ENCODE measurements around the gene LMAN1L. TPM values are rescaled to one million over a fixed set of nuclear protein-coding genes. Genes with fewer than 3 reads are reported as not detected.

Gene LMAN1L
- total RNA-seq, 2 donors from 2014 or later, result not detected

GRCh38 chr15:74869372-74869725, 56.7 kb downstream of the LMAN1L start:
- peak overlapping the region in 1 of 2 donors; percentile 20 for H3K27ac ChIP-seq
- no peak for TF ChIP-seq CTCF (IDR thresholded peaks at IDR 0.05)
- DNase-seq (ENCODE audit: low spot score), result no peak
- H3K36me3 ChIP-seq, result no peaks in the 10 kb centered on the region
- no peak for ATAC-seq (ENCODE audit: insufficient number of reproducible peaks, low FRiP score, low read depth)
- peaks cover 55 to 56% of the 10 kb centered on the region in 2 donors for H3K4me1 ChIP-seq (ENCODE audit: control insufficient read depth in 1 of 2, low read depth in 2 of 2)
- H3K4me3 ChIP-seq, result peak overlapping the region; percentile 26
- no peaks in the 10 kb centered on the region for H3K9me3 ChIP-seq
- no peaks in the 10 kb centered on the region for H3K27me3 ChIP-seq (replicated peaks; ENCODE audit: insufficient read depth)

- H3K4me1 ChIP-seq (ENCODE audit: control insufficient read depth in 1 of 2, low read depth in 2 of 2), result peaks cover 55 to 56% of the 10 kb centered on the region in 2 donors
- ATAC-seq (ENCODE audit: insufficient number of reproducible peaks, low FRiP score, low read depth) (no peak), DNase-seq (ENCODE audit: low spot score) (no peak)
- H3K9me3 ChIP-seq, result no peaks in the 10 kb centered on the region
- no peaks in the 10 kb centered on the region for H3K36me3 ChIP-seq
- peak overlapping the region in 1 of 2 donors; percentile 20 for H3K27ac ChIP-seq
- no peak for TF ChIP-seq CTCF (IDR thresholded peaks at IDR 0.05)
- H3K27me3 ChIP-seq (replicated peaks; ENCODE audit: insufficient read depth), result no peaks in the 10 kb centered on the region
- H3K4me3 ChIP-seq, result peak overlapping the region; percentile 5
Measured at GRCh38 chr15:74869726-74870407, 57.2 kb downstream of the LMAN1L start.

GRCh38 chr15:74870436-74871215, 58.0 kb downstream of the LMAN1L start:
- H3K36me3 ChIP-seq, result no peaks in the 10 kb centered on the region
- peak overlapping the region; percentile 10 for H3K4me3 ChIP-seq
- ATAC-seq (ENCODE audit: insufficient number of reproducible peaks, low FRiP score, low read depth) (no peak), DNase-seq (ENCODE audit: low spot score) (no peak)
- TF ChIP-seq CTCF (IDR thresholded peaks at IDR 0.05), result no peak
- peaks cover 55 to 56% of the 10 kb centered on the region in 2 donors for H3K4me1 ChIP-seq (ENCODE audit: control insufficient read depth in 1 of 2, low read depth in 2 of 2)
- H3K27ac ChIP-seq, result peak overlapping the region in 1 of 2 donors; percentile 20
- no peaks in the 10 kb centered on the region for H3K9me3 ChIP-seq
- H3K27me3 ChIP-seq (replicated peaks; ENCODE audit: insufficient read depth), result no peaks in the 10 kb centered on the region

GRCh38 chr15:74872702-74873035, 60.0 kb downstream of the LMAN1L start:
- DNase-seq (ENCODE audit: low spot score) (no peak), ATAC-seq (ENCODE audit: insufficient number of reproducible peaks, low FRiP score, low read depth) (no peak)
- Histone ChIP-seq H3K4me1 (ENCODE audit: control insufficient read depth in 1 of 2, low read depth in 2 of 2) (peaks cover 44 to 51% of the 10 kb centered on the region in 2 donors), H3K4me3 (peak overlapping the region; percentile 87), H3K27ac (peak overlapping the region; percentile 84 to 92), H3K9me3 (no peaks in the 10 kb centered on the region), H3K27me3 (replicated peaks; ENCODE audit: insufficient read depth) (no peaks in the 10 kb centered on the region), H3K36me3 (no peaks in the 10 kb centered on the region)
- TF ChIP-seq CTCF (IDR thresholded peaks at IDR 0.05), result no peak

- no peak for TF ChIP-seq CTCF (IDR thresholded peaks at IDR 0.05)
- Histone ChIP-seq H3K9me3 (no peaks in the 10 kb centered on the region), H3K4me3 (peak within 1 kb of the TSS; percentile 87), H3K36me3 (no peaks in the 10 kb centered on the region), H3K27ac (peak within 1 kb of the TSS; percentile 84 to 92), H3K27me3 (replicated peaks; ENCODE audit: insufficient read depth) (no peaks in the 10 kb centered on the region), H3K4me1 (ENCODE audit: control insufficient read depth in 1 of 2, low read depth in 2 of 2) (peaks cover 39 to 48% of the 10 kb centered on the region in 2 donors)
- ATAC-seq (ENCODE audit: insufficient number of reproducible peaks, low FRiP score, low read depth), result peak; percentile 93
- peak; percentile 74 for DNase-seq (ENCODE audit: low spot score)
Measured at GRCh38 chr15:74873036-74873755, 60.6 kb downstream of the LMAN1L start, which contains the start of gene SCAMP2. Gene SCAMP2, minus strand, starts transcription at chr15:74873365. Its CDS starts 110 bp downstream, at chr15:74873255.

All from thoracic aorta (tissue), 2 donors.